Mesendoderm (in vitro differentiated cells): ENCODE measurements around the gene ADARB2.
A peak's percentile ranks its signal among the peaks of the same experiment; 100 is the strongest.

Experiments used
- DNase-seq: peaks from one replicate; pipeline ENCODE4 v3.0.0; 2013
- H2AK5ac ChIP-seq: 2 replicates; pipeline ENCODE4 v1.6.1; 2013; ENCODE audit warnings: low read length, inconsistent platforms
- H2BK120ac ChIP-seq: 2 replicates; pipeline ENCODE4 v1.6.1; 2013; ENCODE audit warnings: low read depth, mild to moderate bottlenecking, low read length, moderate library complexity, mixed read lengths
- H2BK15ac ChIP-seq: replicated peaks from 2 replicates; pipeline ENCODE4 v1.6.1; 2013; ENCODE audit warnings: low read depth, mild to moderate bottlenecking, moderate library complexity
- H2BK5ac ChIP-seq: 2 replicates; pipeline ENCODE4 v1.6.1; 2013; ENCODE audit warnings: low read length, inconsistent platforms
- H3K18ac ChIP-seq: 2 replicates; pipeline ENCODE4 v1.6.1; 2013; ENCODE audit warnings: mild to moderate bottlenecking, low read length, mixed read lengths
- H3K23ac ChIP-seq: one replicate; pipeline ENCODE4 v1.6.1; 2013; ENCODE audit warnings: low read length
- H3K27ac ChIP-seq: 2 replicates; pipeline ENCODE4 v1.5.1; 2013; ENCODE audit warnings: low read depth, mild to moderate bottlenecking, inconsistent platforms, low read length, moderate library complexity
- H3K27me3 ChIP-seq: 2 replicates; pipeline ENCODE4 v1.6.1; 2013; ENCODE audit warnings: low read length, control low read depth, mild to moderate bottlenecking, inconsistent platforms; ENCODE audit not compliant: insufficient read depth, poor library complexity
- H3K36me3 ChIP-seq: 2 replicates; pipeline ENCODE4 v1.6.1; 2013; ENCODE audit warnings: low read length, inconsistent platforms; ENCODE audit not compliant: control insufficient read depth, insufficient read depth
- H3K4ac ChIP-seq: one replicate; pipeline ENCODE4 v1.6.1; 2013; ENCODE audit warnings: low read depth, mild to moderate bottlenecking, low read length, moderate library complexity
- H3K4me1 ChIP-seq: 2 replicates; pipeline ENCODE4 v1.6.1; 2013; ENCODE audit warnings: low read depth, low read length, inconsistent platforms; ENCODE audit not compliant: control insufficient read depth
- H3K4me2 ChIP-seq: 2 replicates; pipeline ENCODE4 v1.6.1; 2013; ENCODE audit warnings: low read length
- H3K4me3 ChIP-seq: 2 replicates; pipeline ENCODE4 v1.5.1; 2013; ENCODE audit warnings: mild to moderate bottlenecking, low read length
- H3K56ac ChIP-seq: one replicate; pipeline ENCODE4 v1.6.1; 2013; ENCODE audit warnings: low read length
- H3K79me1 ChIP-seq: 2 replicates; pipeline ENCODE4 v1.6.1; 2013; ENCODE audit warnings: low read length, inconsistent platforms
- H3K79me2 ChIP-seq: 2 replicates; pipeline ENCODE4 v1.6.1; 2013; ENCODE audit warnings: mild to moderate bottlenecking, low read length; ENCODE audit not compliant: control insufficient read depth, insufficient read depth
- H3K9ac ChIP-seq: 2 replicates; pipeline ENCODE4 v1.6.1; 2013; ENCODE audit warnings: low read length, inconsistent platforms
- H4K5ac ChIP-seq: one replicate; pipeline ENCODE4 v1.6.1; 2013; ENCODE audit warnings: low read length
- H4K8ac ChIP-seq: one replicate; pipeline ENCODE4 v1.6.1; 2013; ENCODE audit warnings: low read depth, mild to moderate bottlenecking, control low read depth, low read length, moderate library complexity
- WGBS: extraction: QIAGEN DNeasy Blood & Tissue Kit; methylation state at CpG from one replicate; pipeline ENCODE4 v1.1.7; 2013; ENCODE audit warnings: low lambda C conversion rate, missing lambda C conversion rate; ENCODE audit not compliant: insufficient coverage; ENCODE audit errors: extremely low coverage; 5-methylcytosine and 5-hydroxymethylcytosine counted together

ADARB2 gene

GRCh38 chr10:1149793-1150637 lies 587.3 kb downstream of the ADARB2 start:
- Histone ChIP-seq H3K18ac (no peak overlapping the region), H3K4me3 (no peak overlapping the region), H3K4ac (no peak overlapping the region), H3K4me2 (no peak overlapping the region), H3K27ac (no peak overlapping the region), H4K5ac (no peak overlapping the region), H3K79me2 (no peaks in the 10 kb centered on the region), H2BK5ac (no peak overlapping the region), H3K4me1 (no peaks in the 10 kb centered on the region), H3K56ac (no peak overlapping the region), H4K8ac (no peak overlapping the region), H3K79me1 (no peaks in the 10 kb centered on the region), H3K23ac (no peak overlapping the region), H2BK120ac (no peak overlapping the region), H3K36me3 (no peaks in the 10 kb centered on the region), H3K9ac (no peak overlapping the region), H2BK15ac (no peak overlapping the region), H2AK5ac (no peak overlapping the region), H3K27me3 (no peaks in the 10 kb centered on the region)
- WGBS = no CpG with 5 or more reads among the region's 23 CpGs
- DNase-seq = peak; percentile 74

GRCh38 chr10:1148855-1149605 lies 588.3 kb downstream of the ADARB2 start:
- no peak overlapping the region for H3K27ac ChIP-seq
- WGBS = no CpG with 5 or more reads among the region's 17 CpGs
- no peaks in the 10 kb centered on the region for H3K79me2 ChIP-seq

GRCh38 chr10:1147810-1148209 lies 589.5 kb downstream of the ADARB2 start:
- H2AK5ac ChIP-seq = no peak overlapping the region
- no peak overlapping the region for H3K18ac ChIP-seq
- H3K27me3 ChIP-seq = no peaks in the 10 kb centered on the region
- no peak overlapping the region for H3K9ac ChIP-seq
- no peak overlapping the region for H4K5ac ChIP-seq
- no peak overlapping the region for H2BK15ac ChIP-seq
- H3K79me1 ChIP-seq = no peaks in the 10 kb centered on the region
- H2BK120ac ChIP-seq = no peak overlapping the region
- H3K4me2 ChIP-seq = no peak overlapping the region
- H3K79me2 ChIP-seq = no peaks in the 10 kb centered on the region
- H2BK5ac ChIP-seq = no peak overlapping the region
- H4K8ac ChIP-seq = no peak overlapping the region
- no CpG with 5 or more reads among the region's 5 CpGs for WGBS
- H3K27ac ChIP-seq = no peak overlapping the region
- no peak for DNase-seq
- no peak overlapping the region for H3K4me3 ChIP-seq
- no peak overlapping the region for H3K23ac ChIP-seq
- H3K56ac ChIP-seq = no peak overlapping the region
- no peaks in the 10 kb centered on the region for H3K36me3 ChIP-seq
- H3K4me1 ChIP-seq = no peaks in the 10 kb centered on the region
- H3K4ac ChIP-seq = no peak overlapping the region

More at GRCh38 chr10:1148855-1149605, 588.3 kb downstream of the ADARB2 start:
- no peak overlapping the region for H3K56ac ChIP-seq
- H3K9ac ChIP-seq = no peak overlapping the region
- H3K79me1 ChIP-seq = no peaks in the 10 kb centered on the region
- H3K23ac ChIP-seq = no peak overlapping the region
- no peak overlapping the region for H2BK120ac ChIP-seq
- H3K4me3 ChIP-seq = no peak overlapping the region
- no peak overlapping the region for H3K4me2 ChIP-seq
- H3K36me3 ChIP-seq = no peaks in the 10 kb centered on the region
- no peaks in the 10 kb centered on the region for H3K27me3 ChIP-seq
- H3K4ac ChIP-seq = no peak overlapping the region
- no peaks in the 10 kb centered on the region for H3K4me1 ChIP-seq
- H4K5ac ChIP-seq = no peak overlapping the region
- H3K18ac ChIP-seq = no peak overlapping the region
- no peak for DNase-seq
- H4K8ac ChIP-seq = no peak overlapping the region
- H2BK5ac ChIP-seq = no peak overlapping the region
- no peak overlapping the region for H2BK15ac ChIP-seq
- H2AK5ac ChIP-seq = no peak overlapping the region

GRCh38 chr10:1142596-1142995 lies 594.7 kb downstream of the ADARB2 start:
- H3K9ac ChIP-seq = no peak overlapping the region
- H3K56ac ChIP-seq = no peak overlapping the region
- DNase-seq = no peak
- H3K23ac ChIP-seq = no peak overlapping the region
- H3K4me1 ChIP-seq = no peaks in the 10 kb centered on the region
- no peaks in the 10 kb centered on the region for H3K79me2 ChIP-seq
- H3K27ac ChIP-seq = no peak overlapping the region
- no peak overlapping the region for H2BK15ac ChIP-seq
- no peaks in the 10 kb centered on the region for H3K79me1 ChIP-seq
- H2AK5ac ChIP-seq = no peak overlapping the region
- no peak overlapping the region for H3K4me3 ChIP-seq
- H2BK5ac ChIP-seq = no peak overlapping the region
- no peak overlapping the region for H4K5ac ChIP-seq
- no peaks in the 10 kb centered on the region for H3K27me3 ChIP-seq
- 100% methylated on average over 1 of the region's 3 CpGs for WGBS
- no peak overlapping the region for H3K4ac ChIP-seq
- H3K4me2 ChIP-seq = no peak overlapping the region
- H3K36me3 ChIP-seq = no peaks in the 10 kb centered on the region
- H4K8ac ChIP-seq = no peak overlapping the region
- no peak overlapping the region for H3K18ac ChIP-seq
- no peak overlapping the region for H2BK120ac ChIP-seq

GRCh38 chr10:1141701-1142100 lies 595.6 kb downstream of the ADARB2 start:
- Histone ChIP-seq H3K23ac (no peak overlapping the region), H3K79me2 (no peaks in the 10 kb centered on the region), H3K79me1 (no peaks in the 10 kb centered on the region), H4K5ac (no peak overlapping the region), H3K4me2 (no peak overlapping the region), H3K36me3 (no peaks in the 10 kb centered on the region), H3K27me3 (no peaks in the 10 kb centered on the region), H3K18ac (no peak overlapping the region), H3K4me1 (no peaks in the 10 kb centered on the region), H3K56ac (no peak overlapping the region), H3K4me3 (no peak overlapping the region), H4K8ac (no peak overlapping the region), H2BK5ac (no peak overlapping the region), H3K4ac (no peak overlapping the region), H3K27ac (no peak overlapping the region), H2BK15ac (no peak overlapping the region), H2AK5ac (no peak overlapping the region), H3K9ac (no peak overlapping the region), H2BK120ac (no peak overlapping the region)
- no CpG with 5 or more reads among the region's 11 CpGs for WGBS
- no peak for DNase-seq
